ENCODE results near the gene ANKRD55.

The ANKRD55 gene

GRCh38 chr5:56070851-56071465, 162.2 kb downstream of the ANKRD55 start:
- DNase-seq (ENCODE audit: extremely low read depth, insufficient read length), result no peak
- no peak overlapping the region for H3K4me3 ChIP-seq (replicated peaks; ENCODE audit: low read depth, low read length)
- H3K36me3 ChIP-seq (ENCODE audit: control insufficient read depth, insufficient read depth, low read length), result no peaks in the 10 kb centered on the region
- TF ChIP-seq CTCF (IDR thresholded peaks at IDR 0.05; ENCODE audit: insufficient read depth, low read length, poor library complexity, severe bottlenecking), result no peak
- no peaks in the 10 kb centered on the region for H3K27me3 ChIP-seq (replicated peaks; ENCODE audit: control insufficient read depth, insufficient read depth, low read length)

- Histone ChIP-seq H3K36me3 (ENCODE audit: control insufficient read depth, insufficient read depth, low read length) (no peaks in the 10 kb centered on the region), H3K27me3 (replicated peaks; ENCODE audit: control insufficient read depth, insufficient read depth, low read length) (no peaks in the 10 kb centered on the region), H3K4me3 (replicated peaks; ENCODE audit: low read depth, low read length) (no peak overlapping the region)
- no peak for DNase-seq (ENCODE audit: extremely low read depth, insufficient read length)
- TF ChIP-seq CTCF (IDR thresholded peaks at IDR 0.05; ENCODE audit: insufficient read depth, low read length, poor library complexity, severe bottlenecking), result no peak
Measured at GRCh38 chr5:56069652-56070226, 163.4 kb downstream of the ANKRD55 start.

- DNase-seq (ENCODE audit: extremely low read depth, insufficient read length), result no peak
- TF ChIP-seq CTCF (IDR thresholded peaks at IDR 0.05; ENCODE audit: insufficient read depth, low read length, poor library complexity, severe bottlenecking), result no peak
- H3K36me3 ChIP-seq (ENCODE audit: control insufficient read depth, insufficient read depth, low read length), result no peaks in the 10 kb centered on the region
- no peak overlapping the region for H3K4me3 ChIP-seq (replicated peaks; ENCODE audit: low read depth, low read length)
- H3K27me3 ChIP-seq (replicated peaks; ENCODE audit: control insufficient read depth, insufficient read depth, low read length), result no peaks in the 10 kb centered on the region
Measured at GRCh38 chr5:56066931-56067450, 166.1 kb downstream of the ANKRD55 start.

GRCh38 chr5:56064984-56065383, 168.1 kb downstream of the ANKRD55 start:
- peak; percentile 24 for DNase-seq (ENCODE audit: extremely low read depth, insufficient read length)
- H3K36me3 ChIP-seq (ENCODE audit: control insufficient read depth, insufficient read depth, low read length), result no peaks in the 10 kb centered on the region
- no peaks in the 10 kb centered on the region for H3K27me3 ChIP-seq (replicated peaks; ENCODE audit: control insufficient read depth, insufficient read depth, low read length)
- no peak overlapping the region for H3K4me3 ChIP-seq (replicated peaks; ENCODE audit: low read depth, low read length)
- TF ChIP-seq CTCF (IDR thresholded peaks at IDR 0.05; ENCODE audit: insufficient read depth, low read length, poor library complexity, severe bottlenecking), result no peak

- DNase-seq (ENCODE audit: extremely low read depth, insufficient read length), result no peak
- no peaks in the 10 kb centered on the region for H3K36me3 ChIP-seq (ENCODE audit: control insufficient read depth, insufficient read depth, low read length)
- H3K27me3 ChIP-seq (replicated peaks; ENCODE audit: control insufficient read depth, insufficient read depth, low read length), result no peaks in the 10 kb centered on the region
- no peak for TF ChIP-seq CTCF (IDR thresholded peaks at IDR 0.05; ENCODE audit: insufficient read depth, low read length, poor library complexity, severe bottlenecking)
- no peak overlapping the region for H3K4me3 ChIP-seq (replicated peaks; ENCODE audit: low read depth, low read length)
Measured at GRCh38 chr5:56060276-56061110, 172.6 kb downstream of the ANKRD55 start.
